GM18508 (cell line): ENCODE measurements around the gene NXPE1.

ENCODE experiments used
- ATAC-seq: cut with Tn5 transposase; IDR thresholded peaks from one replicate; pipeline ENCODE4 v1.9.1; 2021; ENCODE audit warnings: moderate number of reproducible peaks; ENCODE audit not compliant: insufficient read depth, unreplicated experiment

Gene NXPE1

DNA sequence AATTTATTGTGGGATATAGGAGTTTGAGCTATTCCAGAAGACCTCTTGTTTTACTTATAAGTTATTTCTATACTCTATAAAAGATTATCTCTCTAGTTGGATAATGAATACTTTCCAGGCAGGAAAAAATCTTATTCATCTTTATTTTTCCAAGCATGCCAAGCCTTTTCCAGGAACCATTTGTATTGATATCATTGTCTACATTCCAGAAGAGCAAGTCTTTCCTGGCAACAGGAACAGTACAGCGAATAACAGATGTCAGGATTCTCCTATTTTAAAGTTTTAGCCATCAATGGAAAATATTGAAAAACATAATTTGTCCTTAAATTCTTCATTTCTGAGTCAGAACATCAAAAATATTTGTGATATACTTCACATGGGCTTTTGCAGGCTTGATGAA is 5.2 kb upstream of the NXPE1 start:
- no peak for ATAC-seq

DNA sequence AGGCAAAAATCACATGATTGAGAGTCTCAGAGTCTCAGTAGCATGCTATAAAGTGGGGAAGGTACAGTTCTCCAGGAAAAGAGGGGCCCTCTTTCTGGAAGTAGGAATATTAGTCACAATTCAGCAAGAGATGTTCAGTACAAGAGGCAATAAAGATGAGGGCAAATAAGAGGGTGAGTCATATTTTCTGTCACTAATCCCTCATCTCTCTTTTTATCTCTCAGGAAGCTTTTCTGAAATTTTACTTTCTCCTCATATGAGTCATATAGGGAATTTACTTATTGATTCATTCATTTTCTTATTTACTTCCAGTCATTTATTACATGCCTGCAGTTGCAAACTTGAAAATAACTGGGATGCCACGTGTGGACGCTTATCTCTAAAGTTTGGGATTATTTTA is 3.4 kb upstream of the NXPE1 start:
- no peak for ATAC-seq

DNA sequence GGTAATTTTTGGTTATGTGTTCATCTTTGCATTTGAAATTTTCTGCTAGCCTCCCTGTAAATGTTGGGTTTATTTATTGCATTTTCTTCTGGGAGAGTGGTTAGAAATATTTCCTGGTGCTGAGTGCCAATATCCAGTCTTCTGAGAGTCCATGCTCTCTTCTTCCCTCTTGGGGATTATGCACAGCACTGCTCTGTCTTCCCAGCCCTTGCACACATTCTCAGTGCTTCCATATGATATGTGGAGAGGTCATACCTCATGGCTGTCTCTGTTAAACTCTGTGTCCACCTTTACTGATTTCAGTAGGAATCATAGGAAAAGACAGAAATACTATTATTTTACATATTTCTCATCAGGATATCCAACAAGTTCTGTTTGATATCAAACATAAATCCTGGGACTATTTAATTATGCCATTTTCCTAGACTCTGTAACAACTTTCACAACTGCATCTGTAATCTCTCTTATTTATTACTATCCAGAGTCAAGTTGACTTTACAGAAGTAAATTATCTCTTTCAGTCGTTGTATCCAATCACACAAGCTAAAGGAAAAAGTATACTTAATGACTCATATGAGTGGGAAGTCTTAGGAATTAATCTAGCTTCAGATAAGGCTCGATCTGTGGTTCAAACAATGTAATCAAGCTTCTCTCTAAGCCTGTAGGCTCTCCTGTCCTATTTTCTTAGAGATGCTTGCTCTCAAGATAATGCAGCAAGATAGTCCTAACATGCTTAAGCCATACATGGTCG is 2.7 kb upstream of the NXPE1 start:
- no peak for ATAC-seq

DNA sequence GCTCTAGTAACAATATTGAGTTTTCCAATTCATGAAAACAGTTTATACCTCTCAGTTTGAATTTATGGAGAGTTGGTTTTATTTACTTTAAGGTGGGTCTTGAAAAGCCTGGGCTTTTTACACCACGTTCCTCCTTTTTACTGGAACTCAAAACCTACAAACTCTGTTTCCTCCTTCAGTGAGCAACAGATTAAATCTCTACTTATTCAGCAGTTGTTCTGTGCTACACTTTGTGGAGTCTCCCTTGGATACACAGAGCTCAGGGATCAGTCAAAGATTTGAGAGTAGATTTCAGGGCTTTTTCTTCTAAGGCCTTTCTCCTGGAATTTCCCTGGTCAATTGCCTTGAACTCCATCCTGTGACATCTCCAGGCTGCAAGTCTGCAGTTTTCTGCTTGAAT is 3.5 kb downstream of the NXPE1 start:
- no peak for ATAC-seq

DNA sequence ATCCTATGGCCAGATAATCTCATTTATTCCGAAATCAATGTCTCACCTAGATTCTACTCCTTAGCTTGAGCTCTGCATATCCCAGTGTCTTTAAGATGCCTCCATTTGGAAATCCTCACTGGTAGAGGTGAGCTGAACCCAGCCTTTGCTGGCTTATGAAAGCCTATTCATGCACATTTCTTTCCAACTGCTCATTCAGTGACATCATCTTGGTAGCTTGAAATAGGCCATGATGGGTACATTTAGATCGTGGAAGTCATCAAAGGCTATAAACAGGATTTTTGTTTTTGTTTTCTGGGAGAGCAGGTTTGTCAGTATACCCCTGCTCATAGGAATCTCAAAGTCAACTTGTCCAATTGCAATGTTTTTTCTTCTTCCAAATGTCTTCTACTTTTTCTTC is 6.0 kb downstream of the NXPE1 start:
- ATAC-seq: no peak

DNA sequence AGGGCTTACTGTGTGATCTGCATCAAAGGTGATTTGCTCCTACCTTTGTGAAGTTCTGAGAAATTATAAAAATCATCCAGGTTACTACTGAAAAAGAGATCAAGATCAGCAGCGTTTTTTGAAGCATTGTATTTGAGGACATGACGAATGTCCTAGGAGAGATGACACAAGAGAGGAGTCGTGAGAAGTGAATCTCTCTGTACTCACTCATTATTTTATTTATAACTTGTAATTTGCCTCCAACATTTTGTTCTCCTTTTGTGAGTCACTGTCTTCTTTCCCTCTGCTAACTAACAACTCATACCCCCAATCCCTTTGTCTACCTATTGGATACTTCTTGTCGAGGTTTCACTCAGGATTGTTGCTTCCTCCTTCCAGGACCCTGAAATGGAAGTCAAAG is 8.6 kb downstream of the NXPE1 start:
- no peak for ATAC-seq

DNA sequence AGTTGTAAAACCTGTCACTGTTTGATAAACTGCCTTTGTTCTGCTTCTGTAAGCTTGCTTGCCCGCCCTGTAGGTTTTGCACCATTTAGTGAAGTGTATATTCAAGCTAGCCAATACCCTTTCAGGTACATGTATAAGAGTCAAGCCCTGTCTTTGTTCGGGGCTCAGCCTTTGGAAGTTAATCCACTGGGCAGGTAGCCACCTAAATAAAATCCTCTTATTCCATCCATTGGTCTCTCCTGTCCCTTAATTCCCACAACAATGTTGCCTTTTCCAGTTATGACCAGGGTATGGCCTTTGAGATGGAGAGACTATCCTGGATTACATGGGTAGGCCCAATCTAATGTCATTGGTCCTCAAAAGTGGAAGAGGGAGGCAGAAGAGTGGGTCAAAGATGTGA is 34.0 kb downstream of the NXPE1 start:
- ATAC-seq: no peak

DNA sequence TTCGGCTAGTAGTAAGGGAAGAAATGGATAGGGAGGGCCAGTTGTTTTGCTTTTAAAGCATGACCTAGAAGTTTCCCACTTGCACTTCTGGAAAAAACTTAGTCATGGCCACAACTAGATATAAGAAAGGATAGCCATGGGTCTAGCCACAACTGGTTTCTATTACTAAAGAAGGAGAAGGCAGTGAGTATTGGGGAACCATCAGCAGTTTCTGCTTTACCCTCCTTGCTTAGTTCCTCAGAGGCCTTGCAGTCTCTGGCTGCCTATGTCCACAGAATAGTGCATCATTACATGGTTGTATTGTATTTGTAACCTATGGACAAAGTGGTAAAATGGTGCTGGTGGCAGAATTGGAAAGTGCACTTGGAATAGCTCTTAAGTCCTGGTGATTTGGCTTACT is 35.6 kb downstream of the NXPE1 start:
- ATAC-seq: no peak

DNA sequence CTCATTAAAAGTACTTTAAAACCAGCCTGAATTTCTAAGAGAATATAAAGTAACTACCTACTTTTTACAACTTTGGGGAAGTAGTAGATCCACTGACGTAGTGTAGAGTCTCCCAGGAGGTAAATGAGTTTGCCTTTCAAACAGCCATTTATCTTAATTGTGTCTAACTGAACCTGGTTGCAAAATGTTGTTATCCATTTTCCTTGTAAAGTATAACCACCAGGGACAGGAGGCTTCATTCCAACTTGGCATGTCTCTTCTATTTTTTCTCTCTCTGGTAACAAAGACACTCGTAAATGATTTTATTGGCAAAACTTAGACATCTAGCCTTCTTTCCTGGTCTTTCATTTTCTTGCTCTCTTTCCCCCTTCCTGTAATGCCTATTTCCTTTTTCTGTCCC is 36.9 kb downstream of the NXPE1 start:
- ATAC-seq: no peak

DNA sequence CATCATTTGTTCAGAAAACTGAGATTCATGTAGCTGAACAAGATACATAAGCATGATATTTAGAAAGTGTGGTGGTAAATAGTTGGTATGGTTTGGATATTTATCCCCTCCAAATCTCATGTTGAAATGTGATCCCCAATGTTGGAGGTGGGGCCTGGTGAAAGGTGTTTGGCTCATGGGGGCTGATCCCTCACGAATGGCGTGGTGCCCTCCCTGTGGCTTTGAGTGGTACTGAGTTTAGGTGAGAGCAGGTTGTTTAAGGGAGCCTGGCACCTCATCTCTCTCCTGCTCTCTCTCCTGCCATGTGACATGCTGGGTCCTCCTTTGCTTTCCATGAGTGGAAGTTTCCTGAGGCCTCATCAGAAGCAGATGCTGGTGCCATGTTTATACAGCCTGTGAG is 48.1 kb downstream of the NXPE1 start:
- ATAC-seq: no peak

DNA sequence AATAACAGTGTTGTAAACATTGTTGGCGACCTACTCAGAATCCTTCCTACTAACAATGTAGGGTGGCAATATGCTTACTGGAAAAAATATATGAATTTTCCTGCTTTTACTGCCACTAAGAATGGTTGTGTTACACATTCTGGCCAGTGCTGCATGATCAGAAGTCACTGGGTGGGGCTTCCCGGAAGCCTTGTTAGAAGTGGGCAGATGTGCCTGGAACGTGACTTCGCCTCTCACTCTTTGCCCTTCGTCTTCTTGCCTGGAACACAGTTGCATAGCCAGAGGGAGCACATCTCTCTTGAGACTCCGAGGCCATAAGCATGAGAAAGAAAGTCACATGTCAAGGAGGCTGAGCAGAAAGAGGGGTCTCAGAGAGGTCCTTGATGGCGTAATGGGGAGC is 48.6 kb downstream of the NXPE1 start:
- no peak for ATAC-seq

DNA sequence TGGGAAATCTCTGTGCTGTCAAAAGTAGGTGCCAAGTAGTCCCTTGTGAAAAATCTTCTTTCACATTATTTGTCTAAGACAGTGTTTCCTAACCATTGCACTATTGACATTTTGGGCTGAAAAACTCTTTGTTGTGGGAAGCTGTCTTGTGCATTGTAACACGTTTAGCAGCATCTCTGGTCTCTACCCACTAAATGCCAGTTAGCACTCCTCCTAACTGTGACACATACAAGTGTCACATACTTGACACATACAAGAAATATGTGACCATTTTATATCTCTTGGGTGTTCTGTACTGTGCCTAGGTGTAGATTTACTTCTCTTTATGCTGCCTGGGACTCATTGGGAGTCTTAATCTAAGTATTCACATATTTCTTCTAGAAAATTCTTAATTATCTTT is 57.8 kb downstream of the NXPE1 start:
- ATAC-seq: no peak

DNA sequence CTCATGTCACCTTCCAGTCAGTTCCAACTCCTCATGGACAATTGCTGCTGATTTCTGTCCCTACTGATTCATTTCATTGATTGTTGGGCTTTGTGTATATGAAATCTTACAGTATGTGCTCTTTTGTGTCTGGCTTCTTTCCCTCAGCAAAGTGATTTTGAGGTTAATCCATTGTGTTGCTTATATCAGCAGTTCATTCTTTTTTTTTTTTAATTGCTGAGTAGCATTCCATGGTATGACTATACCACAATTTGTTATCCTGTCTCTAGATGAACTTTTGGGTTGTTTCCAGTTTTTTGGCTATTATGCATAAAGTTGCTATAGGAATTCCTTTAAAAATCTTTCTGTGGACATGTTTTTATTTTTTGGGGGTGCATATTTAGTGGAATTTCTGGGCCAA is 59.9 kb downstream of the NXPE1 start:
- ATAC-seq: no peak

DNA sequence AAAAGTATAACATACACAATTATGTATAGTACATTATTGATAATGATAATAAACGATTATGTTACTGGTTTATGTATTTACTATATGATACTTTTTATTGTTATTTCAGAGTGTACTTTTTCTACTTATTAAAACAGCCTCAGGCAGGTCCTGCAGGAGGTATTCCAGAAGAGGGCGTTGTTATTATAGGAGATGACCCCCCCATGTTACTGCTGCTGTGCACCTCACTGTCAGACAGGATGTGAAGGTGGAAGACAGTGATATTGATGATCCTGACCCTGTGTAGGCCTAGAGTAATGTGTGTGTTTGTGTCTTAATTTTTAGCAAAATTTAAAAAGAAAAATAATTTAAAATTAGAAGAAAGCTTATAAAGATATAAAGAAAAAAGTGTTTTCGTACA is 62.8 kb downstream of the NXPE1 start:
- no peak for ATAC-seq

DNA sequence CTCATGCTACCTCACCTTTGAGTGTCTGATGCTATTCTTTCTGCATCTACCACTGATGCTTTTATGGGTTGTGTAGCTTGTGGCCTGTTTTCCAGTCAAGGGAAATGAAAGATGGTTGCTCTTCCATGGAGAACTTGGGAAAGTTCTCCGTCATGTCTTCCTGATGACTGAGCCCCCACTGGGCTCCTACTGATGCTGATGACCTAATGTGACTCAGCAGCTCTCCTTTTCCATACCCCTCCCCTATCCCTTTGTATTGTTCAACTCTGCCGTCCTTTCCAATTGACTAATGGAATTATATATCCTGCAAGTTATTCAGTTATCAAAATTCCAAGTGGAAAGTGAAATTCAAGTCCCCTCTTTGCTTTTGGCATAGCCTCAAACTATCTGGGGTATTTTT is 75.8 kb downstream of the NXPE1 start:
- ATAC-seq: no peak

DNA sequence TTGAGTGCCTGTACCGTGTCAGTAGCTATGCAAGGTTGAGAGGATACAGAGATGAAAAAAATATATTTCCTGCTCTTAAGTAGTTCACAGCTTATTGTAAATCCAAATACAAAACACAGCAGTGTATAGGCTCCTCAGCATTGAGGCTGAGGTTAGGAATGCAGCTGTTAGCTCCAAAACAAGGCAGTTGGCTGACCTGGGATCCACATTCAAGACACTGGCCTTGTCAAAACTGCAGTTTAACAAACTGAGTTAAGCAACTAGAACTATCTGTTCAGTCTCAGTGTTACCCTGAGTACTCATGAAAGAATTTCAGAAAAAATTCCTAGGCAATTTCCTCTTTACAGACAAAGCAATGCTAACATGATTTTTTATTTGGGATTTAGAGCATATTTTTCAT is 77.6 kb downstream of the NXPE1 start:
- no peak for ATAC-seq

DNA sequence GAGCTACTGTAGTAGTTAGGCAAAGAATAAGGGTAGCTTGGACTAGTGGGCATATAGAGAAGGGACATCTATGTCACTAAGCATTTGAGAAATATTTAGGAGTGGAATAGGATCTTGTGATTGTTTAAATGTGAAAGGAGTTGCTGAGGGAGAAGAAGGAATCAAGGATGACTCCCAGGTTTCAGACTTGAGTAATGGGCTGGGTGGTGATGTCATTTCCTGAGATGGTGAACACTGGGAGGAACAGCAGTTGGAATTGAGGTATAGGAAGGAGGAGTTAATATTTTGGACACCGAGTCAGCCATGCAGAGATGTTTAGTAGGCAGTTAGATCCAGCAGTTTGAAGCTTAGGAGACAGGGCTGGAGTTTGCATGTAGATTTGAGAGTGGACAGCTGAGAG is 80.3 kb downstream of the NXPE1 start:
- ATAC-seq: no peak

DNA sequence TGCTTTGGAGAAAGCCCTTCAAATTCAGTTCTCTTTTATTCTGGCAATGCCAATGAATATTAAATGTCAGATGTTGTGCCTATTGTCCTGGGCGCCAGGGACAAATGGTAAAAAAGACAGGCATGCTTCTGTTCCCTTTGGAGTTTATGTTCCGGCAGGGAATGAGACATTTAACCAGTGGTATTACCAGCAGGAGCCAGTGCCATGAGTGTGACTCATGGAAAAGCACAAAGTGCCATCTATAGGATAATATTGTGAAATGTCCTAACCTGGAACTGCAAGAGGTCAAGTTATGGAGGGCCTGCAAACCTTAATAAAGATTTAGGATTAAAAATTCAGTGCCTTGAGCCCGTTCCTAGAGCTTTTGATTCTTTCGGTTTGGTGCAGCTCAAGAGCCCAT is 80.9 kb downstream of the NXPE1 start:
- no peak for ATAC-seq

DNA sequence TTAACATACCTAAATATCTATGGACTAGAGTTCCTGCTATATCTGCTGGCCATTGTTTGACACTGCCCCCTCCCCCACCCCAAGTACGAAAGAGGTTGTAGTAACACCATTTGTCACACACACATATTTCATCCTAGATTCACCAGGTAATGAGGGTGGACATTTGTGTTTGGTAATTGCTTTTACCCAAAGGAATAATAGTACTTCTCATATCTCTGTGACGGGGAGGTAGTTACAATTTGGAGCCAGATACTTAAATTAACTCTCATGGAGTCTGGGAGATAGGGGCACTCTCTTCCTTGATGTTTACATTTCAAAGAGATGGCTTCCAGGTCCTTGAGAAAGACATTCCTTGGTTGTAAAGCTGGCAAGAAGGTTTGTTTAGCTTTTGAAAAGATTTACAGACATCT is 81.7 kb downstream of the NXPE1 start:
- ATAC-seq: no peak

DNA sequence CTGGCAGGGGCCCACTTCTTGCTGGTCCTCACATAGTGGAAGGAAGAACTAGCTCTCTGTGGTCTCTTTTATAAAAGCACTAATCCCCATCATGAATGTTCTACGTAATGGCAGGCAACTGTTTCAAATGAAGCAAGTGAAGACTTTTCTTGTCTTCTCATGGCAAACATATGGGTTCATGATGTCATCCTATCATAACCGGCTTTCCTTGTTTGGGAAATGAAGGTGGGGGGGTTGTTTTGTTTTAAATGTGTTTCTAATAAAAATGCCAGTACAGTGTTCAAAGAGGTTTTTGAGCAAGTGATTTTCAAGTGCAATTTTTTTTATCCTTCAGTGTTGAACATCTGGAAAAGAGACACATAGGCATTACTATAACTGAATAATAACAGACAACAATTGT is 87.0 kb downstream of the NXPE1 start:
- no peak for ATAC-seq
